GM12892 (cell line): Measurements from ENCODE around the gene PDZK1IP1.

Experiments used
- POLR2A ChIP-seq: IDR thresholded peaks from 2 replicates; pipeline ENCODE4 v1.6.1; 2011; ENCODE audit warnings: low read depth, low read length, control low read depth
- POLR2AphosphoS5 ChIP-seq: IDR thresholded peaks from 2 replicates; pipeline ENCODE4 v1.6.1; 2011; ENCODE audit warnings: low read depth, low read length, control low read depth
- TAF1 ChIP-seq: IDR thresholded peaks from 2 replicates; pipeline ENCODE4 v1.6.1; 2011; ENCODE audit warnings: low read depth, mild to moderate bottlenecking, control low read depth, low read length, borderline replicate concordance

- TF ChIP-seq POLR2A = no peak
- TF ChIP-seq POLR2AphosphoS5 = no peak
- TF ChIP-seq TAF1 = no peak
Measured at GRCh38 chr1:47201179-47201578, 11.3 kb upstream of the PDZK1IP1 start.
